HG02885 (cell line): ENCODE measurements around the gene C2orf49.

Source experiments
- ATAC-seq: cut with Tn5 transposase; IDR thresholded peaks from one replicate; pipeline ENCODE4 v1.9.1; 2021; ENCODE audit warnings: mild to moderate bottlenecking; ENCODE audit not compliant: unreplicated experiment, poor library complexity

C2orf49 gene

GRCh38 chr2:105397953-105398335, 60.6 kb downstream of the C2orf49 start:
- ATAC-seq = no peak

DNA sequence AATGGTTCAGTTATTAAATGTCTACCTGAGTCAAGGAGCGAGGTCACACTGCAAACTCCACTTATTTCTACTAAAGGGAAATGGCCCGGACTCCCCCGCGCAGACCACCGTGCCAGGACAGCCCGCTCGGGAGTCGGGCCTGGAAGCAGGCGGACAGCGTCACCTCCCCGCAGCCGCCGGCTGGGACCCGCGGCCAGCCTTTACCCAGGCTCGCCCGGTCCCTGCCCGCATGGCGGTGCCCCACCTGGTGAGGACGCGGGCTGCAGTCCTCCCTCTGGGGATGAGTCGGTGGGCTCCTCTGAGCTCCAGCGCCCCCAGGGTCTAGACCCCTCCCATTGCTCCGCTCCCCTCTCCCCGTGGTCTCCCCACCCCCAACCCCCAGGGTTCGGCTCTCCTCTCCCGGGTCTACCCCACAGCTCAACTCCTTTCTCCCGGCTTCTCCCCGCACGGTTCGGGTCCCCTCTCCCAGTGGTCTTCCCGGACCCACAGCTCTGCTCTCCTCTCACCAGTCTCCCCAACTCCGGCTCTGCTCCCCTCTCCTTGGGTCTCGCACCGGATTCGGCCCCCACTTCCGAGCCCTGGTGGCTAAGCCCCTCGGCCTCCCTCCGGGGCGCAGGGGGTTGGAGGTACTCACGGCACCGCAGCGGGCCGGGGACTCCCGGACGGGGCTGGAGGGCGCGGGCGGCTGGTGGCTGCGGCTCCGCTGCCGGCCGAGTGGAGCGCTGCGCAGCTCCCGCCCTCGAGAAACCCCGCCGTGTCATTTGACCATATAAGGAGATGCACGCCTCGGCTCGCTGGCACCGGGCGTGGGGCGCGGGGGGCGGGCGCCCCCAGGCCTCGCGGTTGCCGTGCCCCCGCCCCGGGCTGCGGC, 61.2 kb downstream of the C2orf49 start, which contains the start of gene FHL2:
Gene FHL2, minus strand, starts transcription at position 716 of the 871 bp plus-strand sequence. CDS start 12,535 bp downstream, outside the sequence.
- peak; percentile 99 for ATAC-seq
